Epidermal melanocyte (primary cell): Measurements from ENCODE around the gene PSMD10.

ENCODE experiments used
- DNase-seq: peaks from one replicate; pipeline ENCODE4 v3.0.0; 2011; ENCODE audit warnings: low spot score; ENCODE audit not compliant: insufficient read length

PSMD10 gene

DNA sequence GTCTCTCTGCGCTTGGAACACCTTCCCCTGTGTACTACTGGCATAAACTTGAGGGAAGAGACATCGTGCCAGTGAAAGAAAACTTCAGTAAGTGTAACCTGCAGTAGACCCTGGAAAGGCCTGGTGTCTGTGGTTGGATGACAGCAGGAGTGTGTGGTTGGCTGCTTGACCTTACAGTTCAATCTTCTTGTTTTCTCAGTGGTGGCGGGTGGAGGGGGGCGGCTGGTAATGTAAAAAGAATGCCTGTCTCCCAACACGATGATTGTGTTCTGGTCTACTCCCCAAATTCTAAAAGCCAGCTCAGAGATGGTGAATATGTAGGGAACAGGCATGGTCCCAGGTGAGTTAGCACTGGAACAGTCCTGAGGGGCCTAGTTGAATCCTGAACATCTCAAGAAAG is 18.6 kb downstream of the PSMD10 start:
- no peak for DNase-seq

DNA sequence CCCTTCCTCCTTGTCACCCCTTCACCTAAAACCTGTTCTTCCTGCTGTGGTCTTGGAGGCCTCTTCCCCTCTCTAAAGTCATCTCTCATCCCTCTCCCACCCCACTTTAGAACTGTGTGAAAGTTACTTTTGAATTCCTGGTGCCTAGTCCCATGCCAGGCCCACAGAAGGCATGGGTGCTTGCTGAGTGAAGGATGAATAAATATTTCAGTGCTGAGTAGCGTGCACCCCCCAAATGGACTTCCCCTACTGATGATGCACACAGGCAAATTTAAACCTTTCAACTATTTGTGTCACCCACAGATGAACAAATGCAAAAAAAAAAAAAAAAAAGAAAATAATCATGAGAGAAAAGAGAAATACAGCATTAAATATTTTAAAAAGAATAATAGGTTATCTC is 19.8 kb downstream of the PSMD10 start:
- no peak for DNase-seq

DNA sequence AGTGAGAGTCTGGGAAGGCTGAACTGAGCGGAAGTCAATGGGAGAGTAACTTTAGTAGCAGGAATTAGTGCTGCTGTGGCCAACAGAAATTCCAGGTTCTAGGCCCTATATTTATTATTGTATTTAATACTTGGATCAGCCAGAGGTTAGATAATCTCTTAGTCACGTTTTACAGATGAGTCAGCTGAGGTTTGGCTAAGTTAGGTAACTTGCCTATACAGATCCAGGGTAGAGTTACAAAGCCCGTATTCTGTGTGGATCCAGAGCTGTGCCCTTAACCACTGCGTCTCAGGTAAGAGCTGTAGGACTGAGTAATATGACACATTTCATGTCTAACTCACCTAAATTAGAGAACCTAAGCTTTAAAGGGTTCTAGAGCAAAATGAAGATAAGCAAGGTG is 20.5 kb downstream of the PSMD10 start:
- no peak for DNase-seq

DNA sequence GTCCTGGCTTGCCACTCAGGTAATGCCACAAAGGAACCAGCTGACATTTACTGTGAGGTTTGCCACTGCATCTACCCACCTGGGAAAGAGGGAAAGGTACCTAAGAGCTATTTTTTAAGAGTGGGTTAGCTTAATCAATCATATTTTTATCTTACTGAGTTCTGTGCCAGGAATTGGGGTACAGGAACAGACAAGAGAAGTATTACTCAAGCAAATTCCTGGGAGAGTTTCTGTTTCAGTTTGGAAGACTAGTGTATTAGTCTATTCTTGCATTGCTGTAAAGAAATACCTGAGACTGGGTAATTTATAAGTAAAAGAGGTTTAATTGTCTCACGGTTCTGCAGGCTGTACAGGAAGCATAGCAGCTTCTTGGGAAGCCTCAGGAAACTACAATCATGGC is 23.2 kb downstream of the PSMD10 start:
- no peak for DNase-seq

DNA sequence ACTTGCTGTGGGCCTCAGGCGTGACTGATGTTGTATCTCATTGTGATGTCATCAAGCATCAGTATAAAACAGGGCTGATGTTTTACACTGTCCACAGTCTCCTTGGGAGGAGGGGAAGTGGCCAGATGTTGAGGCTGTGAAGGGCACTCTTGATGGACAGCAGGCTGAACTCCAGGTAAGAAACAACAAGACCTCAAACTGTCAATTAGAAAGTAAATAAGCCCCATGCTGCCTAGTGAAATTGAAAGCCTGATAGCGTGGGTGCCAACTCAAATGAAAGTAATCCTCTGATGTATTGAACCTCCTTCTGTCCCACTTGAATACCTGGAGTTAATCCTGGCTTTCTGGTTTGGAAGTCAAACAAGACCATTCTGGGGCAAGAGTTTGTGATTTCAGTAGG is 26.7 kb downstream of the PSMD10 start:
- DNase-seq: no peak

DNA sequence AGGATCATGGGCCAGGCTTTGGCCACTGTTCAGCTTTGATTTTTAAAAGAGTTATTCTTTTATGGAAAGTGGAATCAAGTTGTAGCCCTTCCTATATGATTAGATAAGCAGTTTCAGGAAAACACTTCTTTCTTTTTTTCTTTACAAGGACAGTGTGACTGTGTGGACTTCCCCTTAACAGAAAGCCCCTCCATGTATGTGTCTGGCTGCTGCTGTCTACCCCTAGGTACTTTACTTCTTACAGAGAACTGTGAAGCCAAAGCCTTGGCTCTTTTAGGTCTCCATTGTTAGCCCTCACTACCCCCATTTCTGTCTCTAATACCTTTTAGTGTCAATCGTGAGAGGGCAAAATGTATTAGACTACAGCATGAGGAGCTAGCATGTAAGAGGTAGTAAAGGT is 27.3 kb downstream of the PSMD10 start:
- DNase-seq: no peak

DNA sequence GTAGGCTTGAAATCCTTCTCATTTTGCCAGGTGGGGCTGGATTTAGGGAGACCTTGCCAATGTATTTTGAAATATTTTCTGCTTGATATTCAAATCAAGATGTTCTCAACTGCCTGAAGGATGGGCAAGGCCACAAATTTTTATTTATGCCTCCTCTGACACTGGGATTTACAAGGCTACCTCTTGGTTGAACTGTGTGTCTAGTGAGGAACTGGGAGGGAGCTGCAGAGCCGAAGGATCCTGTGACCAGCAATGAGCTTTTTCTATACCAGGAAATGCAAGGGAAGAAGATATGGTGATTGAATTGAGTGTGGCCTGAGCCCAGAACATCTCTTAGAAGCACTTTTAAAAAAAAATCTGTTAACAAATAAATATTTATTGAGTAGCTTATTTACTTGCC is 31.5 kb downstream of the PSMD10 start:
- DNase-seq: no peak

DNA sequence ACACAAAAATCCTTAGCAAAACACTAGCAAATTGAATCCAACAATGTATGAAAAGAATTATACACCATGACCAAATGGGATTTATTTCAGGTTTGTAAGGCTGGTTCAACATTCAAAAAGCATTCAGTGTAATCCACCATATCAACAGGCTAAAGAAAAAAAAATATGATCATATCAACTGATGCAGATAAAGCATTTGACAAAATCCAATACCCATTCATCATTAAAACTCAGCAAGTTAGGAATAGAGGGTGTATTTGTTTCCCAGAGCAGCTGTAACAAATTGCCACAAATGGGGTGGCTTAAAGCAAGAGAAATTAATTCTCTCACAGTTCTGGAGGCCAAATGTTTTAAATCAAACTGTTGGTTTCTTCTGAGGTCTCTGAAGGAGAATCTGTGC is 35.8 kb downstream of the PSMD10 start:
- no peak for DNase-seq

DNA sequence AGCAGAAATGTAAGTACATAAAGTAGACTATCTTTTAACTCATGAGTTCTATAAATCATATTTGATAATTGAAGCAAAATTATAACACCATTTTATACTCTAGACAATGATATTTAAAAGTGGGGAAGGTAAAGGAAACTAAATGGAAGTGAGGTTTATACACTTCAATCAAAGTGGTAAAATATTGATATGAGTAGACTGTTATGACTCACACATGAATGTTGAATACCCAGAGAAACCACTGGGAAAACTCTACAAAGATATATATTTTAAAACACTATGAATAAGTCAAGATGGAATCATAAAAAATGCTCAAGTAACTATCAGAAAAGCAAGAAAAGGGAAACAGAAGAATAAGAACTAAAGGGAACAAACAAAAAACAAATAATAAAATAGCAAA is 38.1 kb downstream of the PSMD10 start:
- no peak for DNase-seq

DNA sequence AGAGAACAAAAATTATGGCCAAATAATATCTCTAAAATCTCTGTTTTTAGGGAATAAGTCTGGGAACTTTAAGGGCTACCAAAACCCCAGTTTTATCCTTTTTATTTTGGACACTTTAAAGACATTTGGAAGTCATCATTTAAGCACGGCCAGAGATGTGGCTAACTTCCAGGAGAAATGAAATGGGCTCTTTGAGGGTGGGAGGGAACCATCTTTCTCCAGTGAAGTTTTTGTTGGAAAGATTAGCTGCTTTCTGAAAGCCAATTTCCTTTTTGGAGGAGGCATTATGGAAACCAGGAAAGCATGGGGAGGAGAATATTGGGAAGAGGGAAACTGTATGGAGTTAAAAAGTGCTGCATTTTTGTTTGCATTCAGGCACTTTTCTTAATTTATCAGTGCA is 41.7 kb downstream of the PSMD10 start:
- DNase-seq: no peak

DNA sequence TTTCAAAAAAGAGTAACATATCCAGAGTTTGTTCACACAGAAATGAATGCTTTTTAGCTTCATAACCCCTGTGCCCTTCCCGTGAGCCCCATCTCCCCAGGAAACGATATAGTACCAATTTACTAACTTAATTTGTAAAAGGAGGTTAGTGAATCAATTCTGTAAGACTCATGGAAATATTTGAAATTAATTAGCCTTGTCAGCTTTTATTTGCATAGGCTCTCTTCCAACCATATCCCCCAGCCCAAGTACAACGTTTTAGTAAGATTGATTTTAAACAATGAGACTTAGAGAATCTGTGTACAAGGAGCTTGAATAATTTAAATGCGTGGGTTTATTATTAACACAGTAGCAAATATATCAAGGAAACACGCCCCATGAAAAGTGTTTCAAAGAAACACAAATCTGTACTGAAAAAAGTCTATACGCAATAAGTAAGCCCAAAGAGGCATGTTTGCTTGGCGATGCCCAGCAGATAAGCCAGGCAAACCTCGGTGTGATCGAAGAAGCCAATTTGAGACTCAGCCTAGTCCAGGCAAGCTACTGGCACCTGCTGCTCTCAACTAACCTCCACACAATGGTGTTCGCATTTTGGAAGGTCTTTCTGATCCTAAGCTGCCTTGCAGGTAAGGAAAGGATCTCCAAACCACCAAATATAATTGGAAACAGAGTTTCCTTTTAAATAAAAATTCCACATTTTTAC is 46.6 kb downstream of the PSMD10 start, which contains the start of gene VSIG1:
Gene VSIG1 (plus strand): TSS at position 512 of the 703 bp plus-strand sequence. CDS start 66 bp downstream, at position 578.
- no peak for DNase-seq

DNA sequence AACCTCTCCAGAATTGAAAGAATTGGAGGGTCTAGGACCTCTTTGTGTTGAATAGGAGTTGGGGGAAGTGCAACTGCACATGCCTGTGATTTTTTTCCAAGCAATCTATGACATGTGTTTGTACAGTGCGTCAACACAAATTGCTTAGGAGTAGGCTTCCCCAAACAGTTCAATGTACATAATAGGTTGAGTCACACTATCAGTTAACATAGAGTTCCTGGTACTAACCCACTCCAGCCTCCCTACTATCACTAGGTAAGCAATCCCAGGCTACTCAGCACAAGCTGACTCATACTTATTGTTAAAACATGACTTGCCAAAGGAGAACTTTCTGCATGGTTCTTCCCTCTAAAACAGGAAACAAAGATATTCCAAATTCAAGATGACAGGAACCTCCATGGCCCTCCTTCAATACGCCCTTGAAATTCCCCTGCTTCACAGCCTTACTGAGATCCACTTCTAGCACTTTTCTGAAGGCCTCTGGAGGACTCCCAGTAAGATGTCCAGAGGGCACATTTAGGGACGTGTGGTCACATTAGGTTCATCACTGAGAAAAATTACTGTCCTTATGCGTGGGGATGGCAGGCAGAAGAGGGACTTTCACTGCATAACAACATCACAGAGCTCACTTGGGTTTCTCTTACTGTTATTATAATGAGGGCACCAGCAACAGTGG is 54.9 kb downstream of the PSMD10 start:
- DNase-seq: no peak

DNA sequence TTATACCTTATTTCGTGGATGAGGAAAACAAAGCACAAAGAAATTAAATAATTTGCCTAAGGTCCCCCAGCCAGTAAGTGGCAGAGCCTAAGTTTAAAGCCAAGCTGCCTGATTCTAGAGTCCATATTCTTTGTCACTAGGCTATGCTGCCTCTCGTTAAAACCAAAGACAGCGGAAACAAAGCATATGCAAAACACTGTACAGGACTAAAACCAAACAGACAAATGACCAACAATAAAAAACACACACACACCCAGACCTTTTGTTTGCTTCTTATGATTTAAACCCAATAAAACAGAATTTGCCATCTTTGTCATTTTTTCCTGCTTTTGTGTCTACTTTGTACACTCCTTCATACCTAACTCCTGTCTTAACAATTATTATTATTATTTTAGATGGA is 56.6 kb downstream of the PSMD10 start:
- DNase-seq: no peak
